Dedifferentiated amniotic fluid mesenchymal stem cell (primary cell): ENCODE results near the gene SLC26A8.

Experiments used
- DNase-seq: peaks from one replicate; pipeline ENCODE4 v3.0.0-alpha.2; 2016; ENCODE audit errors: extremely low spot score

SLC26A8 gene

GRCh38 chr6:36023996-36024795, at the start of gene SLC26A8:
Gene SLC26A8, minus strand, starts transcription at chr6:36024641. Its CDS starts 4,934 bp downstream, at chr6:36019707.
- no peak for DNase-seq

GRCh38 chr6:36073587-36073986, 49.1 kb upstream of the SLC26A8 start:
- no peak for DNase-seq

GRCh38 chr6:36072681-36073080, 48.2 kb upstream of the SLC26A8 start:
- DNase-seq: no peak

- no peak for DNase-seq
Observed at GRCh38 chr6:36071714-36072113, 47.3 kb upstream of the SLC26A8 start.

- no peak for DNase-seq
Observed at GRCh38 chr6:36071281-36071680, 46.8 kb upstream of the SLC26A8 start.

- no peak for DNase-seq
Observed at GRCh38 chr6:36070252-36070651, 45.8 kb upstream of the SLC26A8 start.

GRCh38 chr6:36069573-36069972, 45.1 kb upstream of the SLC26A8 start:
- no peak for DNase-seq

GRCh38 chr6:36068586-36068985, 44.1 kb upstream of the SLC26A8 start:
- no peak for DNase-seq

- no peak for DNase-seq
Observed at GRCh38 chr6:36068012-36068392, 43.6 kb upstream of the SLC26A8 start.

GRCh38 chr6:36067374-36068011, 43.1 kb upstream of the SLC26A8 start:
- DNase-seq: no peak

- DNase-seq: no peak
Observed at GRCh38 chr6:36066817-36067216, 42.4 kb upstream of the SLC26A8 start.

- no peak for DNase-seq
Observed at GRCh38 chr6:36065916-36066315, 41.5 kb upstream of the SLC26A8 start.

- no peak for DNase-seq
Observed at GRCh38 chr6:36064770-36065396, 40.4 kb upstream of the SLC26A8 start.

- DNase-seq: no peak
Observed at GRCh38 chr6:36063318-36064060, 39.0 kb upstream of the SLC26A8 start.

- no peak for DNase-seq
Observed at GRCh38 chr6:36062247-36062646, 37.8 kb upstream of the SLC26A8 start.

- DNase-seq: no peak
Observed at GRCh38 chr6:36061236-36061635, 36.8 kb upstream of the SLC26A8 start.

- no peak for DNase-seq
Observed at GRCh38 chr6:36056178-36056577, 31.7 kb upstream of the SLC26A8 start.

- DNase-seq: no peak
Observed at GRCh38 chr6:36054956-36055355, 30.5 kb upstream of the SLC26A8 start.

- no peak for DNase-seq
Observed at GRCh38 chr6:36054415-36054814, 30.0 kb upstream of the SLC26A8 start.

GRCh38 chr6:36053878-36054277, 29.4 kb upstream of the SLC26A8 start:
- DNase-seq: no peak

- DNase-seq: no peak
Observed at GRCh38 chr6:36052097-36052496, 27.7 kb upstream of the SLC26A8 start.
